WI38 (cell line): ENCODE measurements around the gene LYPD4.
A peak's percentile ranks its signal among the peaks of the same experiment; 100 is the strongest.
"Not testable (repeated sequence)": the region's sequence is repeated elsewhere in the genome, so short reads cannot be mapped to it uniquely, and the experiment has no call there.

Source experiments
- H3K4me3 ChIP-seq: 2 replicates; pipeline ENCODE4 v1.5.1; 2011; ENCODE audit warnings: low read depth, mild to moderate bottlenecking, control low read depth, low read length
- TF ChIP-seq, protein P1 (sequence below): IDR thresholded peaks from 2 replicates; pipeline ENCODE4 v1.5.1; 2012; ENCODE audit warnings: low read depth, mild to moderate bottlenecking, control low read depth, low read length

LYPD4 gene

DNA sequence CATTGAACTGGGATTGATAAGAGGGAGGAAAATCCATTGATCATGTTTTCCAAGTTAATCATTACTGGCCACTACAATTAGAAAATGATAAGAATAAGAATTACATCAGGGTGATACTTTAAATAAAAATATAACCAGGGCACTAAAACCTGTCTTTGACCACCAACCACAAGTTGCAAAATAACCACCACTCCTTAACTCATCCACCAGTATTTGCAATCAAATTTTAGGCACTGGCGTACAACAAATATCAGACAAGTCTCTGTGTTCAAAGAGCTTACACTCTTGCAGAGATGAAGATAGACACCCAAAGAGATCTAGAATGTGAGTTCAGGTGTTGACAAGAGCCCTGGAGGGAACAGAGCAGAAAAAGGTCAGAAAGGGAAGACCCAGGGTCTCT, 47.6 kb downstream of the LYPD4 start:
- TF ChIP-seq, protein P1, sequence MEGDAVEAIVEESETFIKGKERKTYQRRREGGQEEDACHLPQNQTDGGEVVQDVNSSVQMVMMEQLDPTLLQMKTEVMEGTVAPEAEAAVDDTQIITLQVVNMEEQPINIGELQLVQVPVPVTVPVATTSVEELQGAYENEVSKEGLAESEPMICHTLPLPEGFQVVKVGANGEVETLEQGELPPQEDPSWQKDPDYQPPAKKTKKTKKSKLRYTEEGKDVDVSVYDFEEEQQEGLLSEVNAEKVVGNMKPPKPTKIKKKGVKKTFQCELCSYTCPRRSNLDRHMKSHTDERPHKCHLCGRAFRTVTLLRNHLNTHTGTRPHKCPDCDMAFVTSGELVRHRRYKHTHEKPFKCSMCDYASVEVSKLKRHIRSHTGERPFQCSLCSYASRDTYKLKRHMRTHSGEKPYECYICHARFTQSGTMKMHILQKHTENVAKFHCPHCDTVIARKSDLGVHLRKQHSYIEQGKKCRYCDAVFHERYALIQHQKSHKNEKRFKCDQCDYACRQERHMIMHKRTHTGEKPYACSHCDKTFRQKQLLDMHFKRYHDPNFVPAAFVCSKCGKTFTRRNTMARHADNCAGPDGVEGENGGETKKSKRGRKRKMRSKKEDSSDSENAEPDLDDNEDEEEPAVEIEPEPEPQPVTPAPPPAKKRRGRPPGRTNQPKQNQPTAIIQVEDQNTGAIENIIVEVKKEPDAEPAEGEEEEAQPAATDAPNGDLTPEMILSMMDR, result no peak
- no peak overlapping the region for H3K4me3 ChIP-seq

GRCh38 chr19:41796362-41796761, 48.1 kb downstream of the LYPD4 start, which contains the start of gene CEACAM3:
TSS of gene CEACAM3 (plus strand) at chr19:41796587. CDS start at chr19:41796678, 91 bp downstream.
- TF ChIP-seq, protein P1, result no peak
- H3K4me3 ChIP-seq, result no peak within 1 kb of the TSS

DNA sequence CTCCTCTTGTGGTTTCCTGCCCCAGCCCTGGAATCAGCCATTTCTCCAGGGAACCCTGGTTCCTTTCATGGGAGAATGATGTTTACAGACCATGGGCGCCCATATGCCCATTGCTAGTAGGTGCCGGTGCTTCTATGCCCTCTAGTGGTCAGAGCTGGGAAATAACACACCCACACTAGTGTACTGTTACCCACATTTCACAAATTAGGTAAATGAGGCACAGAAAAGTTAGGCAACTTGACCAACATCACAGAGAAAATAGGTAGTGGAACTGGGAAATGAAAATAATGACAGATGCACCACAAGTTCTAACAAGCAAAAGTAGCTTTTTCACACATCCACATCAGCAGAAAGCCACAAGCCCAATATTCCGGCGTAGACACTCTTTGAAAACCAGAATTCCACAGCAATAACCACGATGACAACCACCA, 49.4 kb downstream of the LYPD4 start:
- no peak overlapping the region for H3K4me3 ChIP-seq
- TF ChIP-seq, protein P1, result peak; percentile 62

GRCh38 chr19:41793414-41793727, 51.1 kb downstream of the LYPD4 start:
- TF ChIP-seq, protein P1, result no peak
- no peak overlapping the region for H3K4me3 ChIP-seq

DNA sequence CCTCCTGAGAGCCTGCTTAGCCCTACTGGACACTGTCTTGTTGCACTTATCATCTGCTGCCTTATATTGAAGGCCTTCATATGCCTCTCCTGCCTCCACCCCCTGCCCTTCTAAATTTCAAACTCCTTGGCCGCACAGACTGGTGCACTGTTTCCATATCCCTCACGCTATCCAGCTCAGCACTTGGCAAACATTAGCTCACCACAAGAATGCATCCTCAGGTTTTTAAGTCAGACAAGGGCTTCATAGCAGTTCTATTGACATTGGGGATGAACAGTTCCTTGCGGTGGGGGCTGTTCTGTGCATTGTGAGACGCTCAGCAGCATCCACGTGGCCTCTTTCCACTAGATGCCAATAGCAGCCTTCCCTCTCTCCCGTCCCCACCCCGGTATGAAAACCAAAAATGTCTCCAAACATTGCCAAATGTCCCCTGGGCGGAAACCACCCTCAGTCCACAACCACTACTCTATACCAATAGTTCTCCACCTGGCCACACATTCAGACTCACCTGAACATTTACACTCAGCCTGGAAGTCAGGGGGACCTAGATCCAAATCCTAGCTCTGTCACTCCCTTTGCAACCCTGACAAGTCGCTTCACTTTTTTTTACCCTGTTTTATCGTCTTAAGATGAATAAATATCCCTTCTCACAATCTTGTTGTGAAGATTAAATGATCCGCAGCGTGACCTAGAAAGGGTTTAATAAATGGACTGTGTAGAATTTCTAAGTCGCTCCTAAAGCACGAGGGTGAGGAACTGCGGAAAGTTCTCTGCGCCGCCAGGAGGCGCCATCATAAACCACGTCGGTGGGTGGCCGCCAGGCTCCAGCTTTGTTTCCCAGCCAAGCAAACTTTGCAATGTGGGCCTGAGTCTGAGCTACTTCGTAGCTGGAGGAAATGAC, 51.7 kb downstream of the LYPD4 start:
- H3K4me3 ChIP-seq, result no peak overlapping the region
- TF ChIP-seq, protein P1, result peak; percentile 59

GRCh38 chr19:41789053-41789452, 55.4 kb downstream of the LYPD4 start:
- not testable (repeated sequence) for H3K4me3 ChIP-seq

DNA sequence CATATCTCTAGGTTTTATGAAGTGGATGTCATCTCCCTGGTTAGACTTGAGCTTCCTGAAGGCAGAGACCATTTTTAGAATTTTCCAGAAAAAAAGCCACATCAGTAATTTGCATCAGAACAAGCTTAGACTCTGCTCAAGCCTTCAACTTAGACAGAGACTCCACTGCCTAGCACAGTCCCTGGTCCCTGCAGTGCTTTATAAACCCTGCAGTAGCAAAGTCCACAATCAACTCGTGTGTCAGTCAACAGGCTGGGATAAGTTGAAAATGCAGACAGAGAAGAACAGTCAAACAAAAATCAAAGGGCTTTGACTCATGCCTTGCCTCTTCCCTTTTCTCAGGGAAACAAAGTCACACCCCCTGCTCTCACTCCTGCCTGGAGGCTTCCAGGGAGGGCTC, 56.0 kb downstream of the LYPD4 start:
- not testable (repeated sequence) for H3K4me3 ChIP-seq
